Astrocyte of the spinal cord (primary cell): ENCODE results near the gene RRM1.

Experiments used
- DNase-seq: peaks from one replicate; pipeline ENCODE4 v3.0.0; 2011; ENCODE audit warnings: low read depth, low spot score
- H3K4me3 ChIP-seq: 2 replicates; pipeline ENCODE4 v1.5.1; 2011; ENCODE audit warnings: low read depth, mild to moderate bottlenecking, low read length, moderate library complexity
- CTCF ChIP-seq: IDR thresholded peaks from 2 replicates; pipeline ENCODE4 v1.5.1; 2012; ENCODE audit warnings: low read depth, mild to moderate bottlenecking, low read length, inconsistent platforms
- in situ Hi-C: cut with HindIII; loops from 2 replicates; pipeline ENCODE4 v1.10.0; 2017; ENCODE audit warnings: low sequenced_read_pairs

RRM1 gene

GRCh38 chr11:4184163-4184916, 89.7 kb downstream of the RRM1 start:
- no peak overlapping the region for H3K4me3 ChIP-seq
- in situ Hi-C loops, result no loop called here
- TF ChIP-seq CTCF, result no peak
- no peak for DNase-seq

GRCh38 chr11:4185561-4185960, 91.0 kb downstream of the RRM1 start:
- in situ Hi-C loops, result no loop called here
- H3K4me3 ChIP-seq, result no peak overlapping the region
- DNase-seq, result no peak
- TF ChIP-seq CTCF, result no peak

- H3K4me3 ChIP-seq, result peak overlapping the region; percentile 57
- in situ Hi-C loops, result no loop called here
- no peak for DNase-seq
- no peak for TF ChIP-seq CTCF
Measured at GRCh38 chr11:4186464-4187054, 92.0 kb downstream of the RRM1 start.

GRCh38 chr11:4187055-4187988, 92.7 kb downstream of the RRM1 start:
- DNase-seq, result peak; percentile 87
- in situ Hi-C loops, result no loop called here

More at GRCh38 chr11:4187055-4187988, 92.7 kb downstream of the RRM1 start:
- peak; percentile 85 for TF ChIP-seq CTCF
- H3K4me3 ChIP-seq, result peak overlapping the region; percentile 57
